ENCODE data around the gene NLGN1.

DNA sequence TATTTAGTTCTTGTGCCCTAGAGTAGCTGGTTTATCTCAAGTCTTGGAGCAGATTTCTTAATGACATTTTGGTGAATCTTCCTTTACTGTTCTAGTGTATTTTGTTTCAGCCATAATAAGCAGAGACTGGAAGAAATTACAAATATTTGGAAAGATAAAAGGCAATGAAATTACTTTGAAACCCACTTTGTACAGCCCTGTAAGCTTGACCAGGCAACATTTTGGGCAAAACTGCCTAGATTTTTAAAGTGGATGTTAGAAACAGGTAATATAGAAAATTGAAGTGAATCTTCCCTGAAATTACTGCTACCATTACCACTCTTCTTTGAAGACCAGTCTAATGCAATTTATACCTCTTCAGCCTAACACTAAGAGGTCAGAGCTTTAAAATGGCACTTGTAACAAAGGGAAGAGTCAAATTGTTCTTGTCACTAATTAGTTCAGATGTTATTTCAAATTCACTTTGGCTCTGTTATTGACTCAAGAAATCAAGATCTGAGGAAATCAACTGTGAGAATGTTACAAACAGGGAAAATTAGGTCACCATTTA lies 589.4 kb downstream of the NLGN1 start:
- TF ChIP-seq GATA3 (IDR thresholded peaks at IDR 0.05; ENCODE audit: low read depth, low read length): no peak
- no peak for TF ChIP-seq GATA2 (IDR thresholded peaks at IDR 0.05; ENCODE audit: low read depth, low read length)

All from SH-SY5Y (cell line).